Uterus (tissue), 4 donors: ENCODE measurements around the gene WDR35. TPM values are rescaled to one million over a fixed set of nuclear protein-coding genes. Genes with fewer than 3 reads are reported as not detected.
A peak's percentile ranks its signal among the peaks of the same experiment; 100 is the strongest.

ENCODE experiments used
- DNase-seq, 2 donors: peaks; one replicate each; pipeline ENCODE4 v3.0.0-alpha.2; 2019 to 2020
- H3K27ac ChIP-seq, 2 donors: fragments of 200-600 bp; sonication (generic); 1 replicate in 1 of 2; 2 replicates in 1 of 2; pipeline ENCODE4 v1.5.1; 2016 to 2018
- H3K27me3 ChIP-seq, 2 donors: fragments of 200-600 bp; sonication (generic); one replicate each; pipeline ENCODE4 v1.5.1; 2018 to 2019; ENCODE audit warnings: control low read depth in 1 of 2
- H3K36me3 ChIP-seq, 2 donors: fragments of 200-600 bp; sonication (generic); one replicate each; pipeline ENCODE4 v1.5.1; 2019; ENCODE audit warnings: control low read depth in 1 of 2
- H3K4me1 ChIP-seq, 2 donors: fragments of 200-600 bp; sonication (generic); one replicate each; pipeline ENCODE4 v1.5.1; 2018 to 2019; ENCODE audit warnings: control low read depth in 1 of 2
- H3K4me3 ChIP-seq, 2 donors: fragments of 200-600 bp; sonication (generic); 1 replicate in 1 of 2; 2 replicates in 1 of 2; pipeline ENCODE4 v1.5.1; 2018 to 2019; ENCODE audit warnings: mild to moderate bottlenecking in 1 of 2
- H3K9me3 ChIP-seq, 2 donors: fragments of 200-600 bp; sonication (generic); one replicate each; pipeline ENCODE4 v1.5.1; 2019; ENCODE audit warnings: control low read depth in 1 of 2
- CTCF ChIP-seq, 4 experiments: fragments of 200-600 bp in 2 of 4; fragments of 450-650 bp in 2 of 4; sonication (generic) in 2 of 4; IDR thresholded peaks; one replicate each; pipeline ENCODE4 v1.5.1; 2016 to 2019; ENCODE audit warnings: antibody characterized with exemption in 4 of 4, mild to moderate bottlenecking in 2 of 4, moderate library complexity in 1 of 4
- POLR2A ChIP-seq, 2 donors: fragments of 450-650 bp; IDR thresholded peaks; one replicate each; pipeline ENCODE4 v1.6.1; 2016; ENCODE audit warnings: antibody characterized with exemption in 2 of 2, mild to moderate bottlenecking in 1 of 2, moderate library complexity in 1 of 2
- intact Hi-C: fragments of 100-400 bp; cut with DNase I; formaldehyde crosslinking; loops from one replicate; pipeline ENCODE4 v1.15.1; 2023; ENCODE audit warnings: low total_unique reads
- total RNA-seq, 4 donors: library from RNA; depleted of rRNA in 3 of 4; stranded (reverse); fragments of >200 nt in 3 of 4; gene quantifications; one replicate each; pipeline versions ENCODE4 v1.1.0 to v1.2.4, GENCODE V29; 2014 to 2023
- donor health status: DM: yes; HTN: yes; CAD: no.

Gene WDR35
- total RNA-seq, 4 donors from 2014 or later: 7.1 to 45.0 (median 20.7) TPM

- H3K9me3 ChIP-seq: no peaks in the 10 kb centered on the region
- H3K27me3 ChIP-seq: no peaks in the 10 kb centered on the region
- no peak for TF ChIP-seq POLR2A (IDR thresholded peaks at IDR 0.05)
- TF ChIP-seq CTCF (IDR thresholded peaks at IDR 0.05): no peak
These were observed 22.1 kb upstream of the WDR35 start for GRCh38 chr2:20012032-20012281.

DNA sequence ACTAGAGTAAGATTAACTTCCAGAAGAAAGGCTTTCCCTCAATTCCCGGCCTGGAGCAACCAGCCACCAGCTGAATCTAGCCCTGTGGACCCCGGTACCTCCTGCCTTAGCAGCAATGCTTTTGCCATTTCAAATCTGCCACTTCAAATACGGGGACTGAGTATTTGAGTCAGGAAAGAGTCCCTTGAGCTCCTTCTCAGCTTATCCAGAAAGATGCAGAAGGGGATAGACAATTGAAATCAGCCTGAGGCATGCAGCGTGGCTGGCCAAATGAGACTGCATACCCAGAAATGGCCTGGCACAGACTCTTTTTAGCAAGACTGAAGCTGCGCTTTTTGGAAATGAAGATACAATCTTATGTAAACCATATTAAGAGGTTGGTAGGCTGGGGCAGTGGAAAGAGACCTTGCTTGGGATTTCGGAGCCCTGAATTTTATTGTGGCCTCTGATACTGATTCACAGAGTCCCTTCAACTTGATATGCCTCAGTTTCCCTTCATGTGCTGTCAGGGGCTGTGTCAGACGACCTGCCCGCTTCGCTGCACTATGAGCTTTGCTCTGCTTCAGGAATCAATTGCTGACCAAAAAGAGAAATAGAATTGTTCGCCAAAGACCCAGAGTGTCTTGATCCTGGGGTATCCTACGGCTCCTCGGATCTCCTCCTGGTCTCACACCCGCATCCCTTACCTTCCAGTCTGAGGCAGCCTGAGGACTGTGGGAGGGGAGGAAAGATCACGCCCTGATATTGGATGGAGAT is 21.5 kb upstream of the WDR35 start:
- DNase-seq: no peak
- no peak overlapping the region for H3K27ac ChIP-seq
- no peaks in the 10 kb centered on the region for H3K27me3 ChIP-seq
- intact Hi-C loops: loop anchor here (5.0 kb wide), 1 partner anchor 86 kb away; no protein-coding TSS in a partner anchor
- H3K36me3 ChIP-seq: no peaks in the 10 kb centered on the region
- H3K9me3 ChIP-seq: no peaks in the 10 kb centered on the region
- no peak for TF ChIP-seq POLR2A (IDR thresholded peaks at IDR 0.05)
- TF ChIP-seq CTCF (IDR thresholded peaks at IDR 0.05): no peak
- no peak overlapping the region for H3K4me3 ChIP-seq
- H3K4me1 ChIP-seq: peaks cover 0 to 7% of the 10 kb centered on the region in 2 donors

More at GRCh38 chr2:20012032-20012281, 22.1 kb upstream of the WDR35 start:
- intact Hi-C loops: loop anchor here (5.0 kb wide), 1 partner anchor 85 kb away; no protein-coding TSS in a partner anchor
- no peaks in the 10 kb centered on the region for H3K36me3 ChIP-seq
- H3K4me3 ChIP-seq: peak overlapping the region; percentile 43 to 44
- H3K4me1 ChIP-seq: peaks cover 0 to 7% of the 10 kb centered on the region in 2 donors
- peak overlapping the region in 1 of 2 donors; percentile 58 for H3K27ac ChIP-seq
- DNase-seq: no peak

DNA sequence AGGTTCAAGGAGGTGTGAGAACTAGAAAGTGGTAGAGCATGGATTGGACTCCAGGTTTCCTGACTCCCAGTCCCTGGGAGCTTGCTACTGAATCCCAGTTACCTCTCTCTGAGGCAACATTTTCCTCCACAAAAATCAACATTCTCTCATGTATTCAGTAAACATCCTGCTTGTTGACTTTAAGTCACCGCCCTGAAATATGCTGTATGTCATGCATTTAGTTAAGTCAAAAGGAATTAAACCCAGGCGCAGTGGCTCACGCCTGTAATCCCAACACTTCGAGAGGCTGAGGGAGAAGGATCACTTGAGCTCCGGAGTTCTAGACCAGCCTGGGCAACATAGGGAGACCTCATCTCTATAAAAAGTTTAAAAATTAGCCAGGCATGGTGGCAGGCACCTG is 18.8 kb upstream of the WDR35 start:
- Histone ChIP-seq H3K4me3 (no peak overlapping the region), H3K4me1 (peaks cover 0 to 7% of the 10 kb centered on the region in 2 donors), H3K27ac (no peak overlapping the region), H3K36me3 (no peaks in the 10 kb centered on the region), H3K9me3 (no peaks in the 10 kb centered on the region), H3K27me3 (no peaks in the 10 kb centered on the region)
- intact Hi-C loops: no loop called here
- TF ChIP-seq POLR2A (IDR thresholded peaks at IDR 0.05) (no peak), CTCF (IDR thresholded peaks at IDR 0.05) (no peak)
- DNase-seq: no peak

GRCh38 chr2:20005891-20006470 is 16.1 kb upstream of the WDR35 start:
- no peaks in the 10 kb centered on the region for H3K4me1 ChIP-seq
- intact Hi-C loops: no loop called here
- no peak for TF ChIP-seq CTCF (IDR thresholded peaks at IDR 0.05)
- no peak for TF ChIP-seq POLR2A (IDR thresholded peaks at IDR 0.05)
- no peaks in the 10 kb centered on the region for H3K9me3 ChIP-seq
- DNase-seq: no peak
- no peaks in the 10 kb centered on the region for H3K36me3 ChIP-seq
- no peaks in the 10 kb centered on the region for H3K27me3 ChIP-seq
- H3K27ac ChIP-seq: no peak overlapping the region
- H3K4me3 ChIP-seq: no peak overlapping the region

GRCh38 chr2:20005067-20005627 is 15.2 kb upstream of the WDR35 start:
- intact Hi-C loops: no loop called here
- no peak for TF ChIP-seq CTCF (IDR thresholded peaks at IDR 0.05)
- no peaks in the 10 kb centered on the region for H3K36me3 ChIP-seq
- no peaks in the 10 kb centered on the region for H3K4me1 ChIP-seq
- H3K27me3 ChIP-seq: no peaks in the 10 kb centered on the region
- no peaks in the 10 kb centered on the region for H3K9me3 ChIP-seq
- H3K27ac ChIP-seq: no peak overlapping the region
- DNase-seq: no peak
- no peak overlapping the region for H3K4me3 ChIP-seq
